Liver (tissue), 3 donors: Measurements from ENCODE around the gene LHFPL3.

ENCODE experiments used
- FOXA2 ChIP-seq: IDR thresholded peaks from 2 replicates; pipeline ENCODE4 v1.6.1; 2016; ENCODE audit warnings: antibody characterized with exemption
- JUND ChIP-seq, 2 donors: IDR thresholded peaks; 2 replicates each; pipeline ENCODE4 v1.6.1; 2016; ENCODE audit warnings: antibody characterized with exemption in 2 of 2
- TF ChIP-seq, protein P1 (sequence below): fragments of 150-350 bp; IDR thresholded peaks from 2 replicates; pipeline ENCODE4 v1.5.1; 2017; ENCODE audit warnings: improper control_type of control experiment, low read depth, low read length; ENCODE audit not compliant: missing input control
- TF ChIP-seq, protein P2 (sequence below): IDR thresholded peaks from 2 replicates; pipeline ENCODE4 v1.6.1; 2016; ENCODE audit warnings: antibody characterized with exemption, mild to moderate bottlenecking
- donor health status: healthy.
- donor health status: healthy.

DNA sequence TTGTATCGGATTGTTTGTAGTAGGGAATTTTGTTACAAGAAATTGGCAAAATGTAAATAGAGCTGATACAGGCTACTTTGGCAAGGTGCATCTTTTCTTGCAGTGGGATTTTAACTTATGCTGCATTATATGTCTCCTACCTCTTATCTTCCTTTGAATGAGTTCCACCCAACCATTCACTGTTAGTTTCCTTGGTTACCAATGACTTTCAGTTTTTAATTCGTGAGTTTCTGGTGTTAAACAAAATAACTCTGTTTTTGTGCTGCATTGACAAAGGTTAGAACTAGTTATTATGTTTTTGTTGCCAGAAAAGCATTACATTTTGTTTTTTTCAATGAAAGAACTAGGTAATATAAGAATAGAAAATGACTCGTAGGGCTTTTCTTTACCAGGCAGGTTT lies 327.2 kb downstream of the LHFPL3 start:
- TF ChIP-seq, protein P1, sequence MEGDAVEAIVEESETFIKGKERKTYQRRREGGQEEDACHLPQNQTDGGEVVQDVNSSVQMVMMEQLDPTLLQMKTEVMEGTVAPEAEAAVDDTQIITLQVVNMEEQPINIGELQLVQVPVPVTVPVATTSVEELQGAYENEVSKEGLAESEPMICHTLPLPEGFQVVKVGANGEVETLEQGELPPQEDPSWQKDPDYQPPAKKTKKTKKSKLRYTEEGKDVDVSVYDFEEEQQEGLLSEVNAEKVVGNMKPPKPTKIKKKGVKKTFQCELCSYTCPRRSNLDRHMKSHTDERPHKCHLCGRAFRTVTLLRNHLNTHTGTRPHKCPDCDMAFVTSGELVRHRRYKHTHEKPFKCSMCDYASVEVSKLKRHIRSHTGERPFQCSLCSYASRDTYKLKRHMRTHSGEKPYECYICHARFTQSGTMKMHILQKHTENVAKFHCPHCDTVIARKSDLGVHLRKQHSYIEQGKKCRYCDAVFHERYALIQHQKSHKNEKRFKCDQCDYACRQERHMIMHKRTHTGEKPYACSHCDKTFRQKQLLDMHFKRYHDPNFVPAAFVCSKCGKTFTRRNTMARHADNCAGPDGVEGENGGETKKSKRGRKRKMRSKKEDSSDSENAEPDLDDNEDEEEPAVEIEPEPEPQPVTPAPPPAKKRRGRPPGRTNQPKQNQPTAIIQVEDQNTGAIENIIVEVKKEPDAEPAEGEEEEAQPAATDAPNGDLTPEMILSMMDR = no peak
- TF ChIP-seq FOXA2 (no peak), JUND (IDR thresholded peaks at IDR 0.05) (no peak)
- TF ChIP-seq, protein P2, sequence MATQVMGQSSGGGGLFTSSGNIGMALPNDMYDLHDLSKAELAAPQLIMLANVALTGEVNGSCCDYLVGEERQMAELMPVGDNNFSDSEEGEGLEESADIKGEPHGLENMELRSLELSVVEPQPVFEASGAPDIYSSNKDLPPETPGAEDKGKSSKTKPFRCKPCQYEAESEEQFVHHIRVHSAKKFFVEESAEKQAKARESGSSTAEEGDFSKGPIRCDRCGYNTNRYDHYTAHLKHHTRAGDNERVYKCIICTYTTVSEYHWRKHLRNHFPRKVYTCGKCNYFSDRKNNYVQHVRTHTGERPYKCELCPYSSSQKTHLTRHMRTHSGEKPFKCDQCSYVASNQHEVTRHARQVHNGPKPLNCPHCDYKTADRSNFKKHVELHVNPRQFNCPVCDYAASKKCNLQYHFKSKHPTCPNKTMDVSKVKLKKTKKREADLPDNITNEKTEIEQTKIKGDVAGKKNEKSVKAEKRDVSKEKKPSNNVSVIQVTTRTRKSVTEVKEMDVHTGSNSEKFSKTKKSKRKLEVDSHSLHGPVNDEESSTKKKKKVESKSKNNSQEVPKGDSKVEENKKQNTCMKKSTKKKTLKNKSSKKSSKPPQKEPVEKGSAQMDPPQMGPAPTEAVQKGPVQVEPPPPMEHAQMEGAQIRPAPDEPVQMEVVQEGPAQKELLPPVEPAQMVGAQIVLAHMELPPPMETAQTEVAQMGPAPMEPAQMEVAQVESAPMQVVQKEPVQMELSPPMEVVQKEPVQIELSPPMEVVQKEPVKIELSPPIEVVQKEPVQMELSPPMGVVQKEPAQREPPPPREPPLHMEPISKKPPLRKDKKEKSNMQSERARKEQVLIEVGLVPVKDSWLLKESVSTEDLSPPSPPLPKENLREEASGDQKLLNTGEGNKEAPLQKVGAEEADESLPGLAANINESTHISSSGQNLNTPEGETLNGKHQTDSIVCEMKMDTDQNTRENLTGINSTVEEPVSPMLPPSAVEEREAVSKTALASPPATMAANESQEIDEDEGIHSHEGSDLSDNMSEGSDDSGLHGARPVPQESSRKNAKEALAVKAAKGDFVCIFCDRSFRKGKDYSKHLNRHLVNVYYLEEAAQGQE = no peak
